Prostate gland (tissue), 2 donors: ENCODE results near the gene LAIR1. TPM values are rescaled to one million over a fixed set of nuclear protein-coding genes. Genes with fewer than 3 reads are reported as not detected.

ENCODE experiments used
- DNase-seq: peaks from one replicate; pipeline ENCODE4 v3.0.0-alpha.2; 2019; ENCODE audit warnings: low spot score
- H3K27ac ChIP-seq, 2 donors: fragments of 200-600 bp; sonication (generic); 2 replicates each; pipeline ENCODE4 v1.5.1; 2017 to 2019
- H3K27me3 ChIP-seq: fragments of 200-600 bp; sonication (generic); replicated peaks from 2 replicates; pipeline ENCODE4 v1.5.1; 2019; ENCODE audit not compliant: insufficient read depth
- H3K36me3 ChIP-seq, 2 donors: fragments of 200-600 bp; sonication (generic); 1 replicate in 1 of 2; 2 replicates in 1 of 2; pipeline versions ENCODE4 v1.5.1 to v1.8.1; 2017 to 2019
- H3K4me1 ChIP-seq: fragments of 200-600 bp; sonication (generic); replicated peaks from 2 replicates; pipeline ENCODE4 v1.5.1; 2019
- H3K4me3 ChIP-seq, 2 donors: fragments of 200-600 bp; sonication (generic); 2 replicates each; pipeline ENCODE4 v1.5.1; 2017 to 2019
- H3K9me3 ChIP-seq: fragments of 200-600 bp; sonication (generic); 2 replicates; pipeline ENCODE4 v1.5.1; 2017
- CTCF ChIP-seq, 4 experiments: fragments of 200-600 bp in 2 of 4; fragments of 450-650 bp in 2 of 4; sonication (generic) in 2 of 4; IDR thresholded peaks; 1 replicate in 3 of 4; 2 replicates in 1 of 4; pipeline ENCODE4 v1.5.1; 2016 to 2019; ENCODE audit warnings: antibody characterized with exemption in 4 of 4, mild to moderate bottlenecking in 2 of 4, moderate library complexity in 2 of 4
- POLR2A ChIP-seq: fragments of 450-650 bp; IDR thresholded peaks from one replicate; pipeline ENCODE4 v1.6.1; 2016; ENCODE audit warnings: antibody characterized with exemption, mild to moderate bottlenecking
- POLR2AphosphoS5 ChIP-seq: sonication (generic); formaldehyde crosslinking; IDR thresholded peaks from one replicate; pipeline ENCODE4 v1.6.1; 2017; ENCODE audit warnings: antibody characterized with exemption
- WGBS: methylation state at CpG from one replicate; pipeline ENCODE4 v1.1.5; 2018; 5-methylcytosine and 5-hydroxymethylcytosine counted together
- intact Hi-C: fragments of 100-400 bp; cut with DNase I; formaldehyde crosslinking; loops from one replicate; pipeline ENCODE4 v1.14.2; 2022
- total RNA-seq, 2 donors: library from RNA; depleted of rRNA; stranded (reverse); fragments of >200 nt; gene quantifications; one replicate each; pipeline ENCODE4 v1.1.0, GENCODE V29; 2016

LAIR1 gene
- total RNA-seq, 2 donors from 2014 or later: 7.2 to 19.7 TPM

- Histone ChIP-seq H3K27me3 (no peaks in the 10 kb centered on the region), H3K4me1 (no peaks in the 10 kb centered on the region), H3K9me3 (no peaks in the 10 kb centered on the region), H3K27ac (no peak overlapping the region), H3K4me3 (no peak overlapping the region), H3K36me3 (no peaks in the 10 kb centered on the region)
- TF ChIP-seq CTCF (IDR thresholded peaks at IDR 0.05) (no peak), POLR2AphosphoS5 (no peak), POLR2A (no peak)
- intact Hi-C loops: no loop called here
- WGBS: 83% methylated on average over 7 of the region's 7 CpGs
- no peak for DNase-seq
These were observed 43.0 kb upstream of the LAIR1 start for GRCh38 chr19:54407780-54408179.

GRCh38 chr19:54405628-54406027 is 40.9 kb upstream of the LAIR1 start:
- TF ChIP-seq CTCF (IDR thresholded peaks at IDR 0.05): no peak
- no peak for TF ChIP-seq POLR2AphosphoS5
- no peak for TF ChIP-seq POLR2A
- Histone ChIP-seq H3K4me3 (no peak overlapping the region), H3K9me3 (no peaks in the 10 kb centered on the region), H3K27ac (no peak overlapping the region), H3K27me3 (no peaks in the 10 kb centered on the region), H3K36me3 (no peaks in the 10 kb centered on the region), H3K4me1 (no peaks in the 10 kb centered on the region)
- intact Hi-C loops: no loop called here
- DNase-seq: no peak

GRCh38 chr19:54403054-54403453 is 38.3 kb upstream of the LAIR1 start:
- H3K27ac ChIP-seq: no peak overlapping the region
- H3K27me3 ChIP-seq: no peaks in the 10 kb centered on the region
- TF ChIP-seq POLR2A (no peak), POLR2AphosphoS5 (no peak), CTCF (IDR thresholded peaks at IDR 0.05) (no peak)
- no peaks in the 10 kb centered on the region for H3K9me3 ChIP-seq
- 88% methylated on average over 8 of the region's 8 CpGs for WGBS
- intact Hi-C loops: no loop called here
- no peak for DNase-seq
- H3K4me1 ChIP-seq: no peaks in the 10 kb centered on the region
- H3K36me3 ChIP-seq: no peaks in the 10 kb centered on the region
- no peak overlapping the region for H3K4me3 ChIP-seq

- 80% methylated on average over 6 of the region's 6 CpGs for WGBS
- Histone ChIP-seq H3K9me3 (no peaks in the 10 kb centered on the region), H3K27ac (no peak overlapping the region), H3K27me3 (no peaks in the 10 kb centered on the region), H3K4me1 (no peaks in the 10 kb centered on the region), H3K36me3 (no peaks in the 10 kb centered on the region), H3K4me3 (no peak overlapping the region)
- no peak for TF ChIP-seq CTCF (IDR thresholded peaks at IDR 0.05)
- TF ChIP-seq POLR2AphosphoS5: no peak
- no peak for TF ChIP-seq POLR2A
- no peak for DNase-seq
- intact Hi-C loops: no loop called here
These were observed 36.2 kb upstream of the LAIR1 start for GRCh38 chr19:54400913-54401312.

GRCh38 chr19:54399189-54399588 is 34.5 kb upstream of the LAIR1 start:
- intact Hi-C loops: no loop called here
- no peaks in the 10 kb centered on the region for H3K4me1 ChIP-seq
- no peak for DNase-seq
- no peaks in the 10 kb centered on the region for H3K36me3 ChIP-seq
- WGBS: 19% methylated on average over 2 of the region's 2 CpGs
- TF ChIP-seq POLR2A (no peak), CTCF (IDR thresholded peaks at IDR 0.05) (no peak), POLR2AphosphoS5 (no peak)
- no peak overlapping the region for H3K27ac ChIP-seq
- no peaks in the 10 kb centered on the region for H3K9me3 ChIP-seq
- no peak overlapping the region for H3K4me3 ChIP-seq
- peaks cover 3% of the 10 kb centered on the region for H3K27me3 ChIP-seq
